Fibroblast of lung (primary cell): ENCODE data around the gene DOC2B. TPM values are rescaled to one million over a fixed set of nuclear protein-coding genes. Genes with fewer than 3 reads are reported as not detected.

Experiments
- DNase-seq, 2 donors: peaks; one replicate each; pipeline versions ENCODE4 v3.0.0 to v3.0.0-alpha.2; 2010; ENCODE audit warnings: low read depth in 2 of 2
- H2AFZ ChIP-seq: 2 replicates; pipeline ENCODE4 v1.5.1; 2012; ENCODE audit warnings: low read length, control low read depth, inconsistent platforms
- H3K27ac ChIP-seq: 2 replicates; pipeline ENCODE4 v1.5.1; 2011; ENCODE audit warnings: low read length, control low read depth; ENCODE audit not compliant: insufficient read depth
- H3K27me3 ChIP-seq: 2 replicates; pipeline ENCODE4 v1.5.1; 2011; ENCODE audit warnings: mild to moderate bottlenecking, low read length; ENCODE audit not compliant: control insufficient read depth, insufficient read depth
- H3K36me3 ChIP-seq: 2 replicates; pipeline ENCODE4 v1.5.1; 2011; ENCODE audit warnings: low read length; ENCODE audit not compliant: control insufficient read depth, insufficient read depth
- H3K4me1 ChIP-seq: 2 replicates; pipeline ENCODE4 v1.5.1; 2011; ENCODE audit warnings: low read length; ENCODE audit not compliant: control insufficient read depth, insufficient read depth; ENCODE audit errors: extremely low read depth
- H3K4me2 ChIP-seq: 2 replicates; pipeline ENCODE4 v1.5.1; 2011; ENCODE audit warnings: low read length, control low read depth; ENCODE audit not compliant: insufficient read depth; ENCODE audit errors: extremely low read depth
- H3K4me3 ChIP-seq, 4 experiments: fragments of 200-600 bp in 1 of 4; sonication (generic) in 1 of 4; replicated peaks in 1 of 4; 2 replicates each; pipeline ENCODE4 v1.5.1; 2011 to 2016; ENCODE audit warnings: low read length in 4 of 4, low read depth in 3 of 4, mild to moderate bottlenecking in 3 of 4, control low read depth in 2 of 4, inconsistent platforms in 1 of 4, mixed read lengths in 1 of 4; ENCODE audit not compliant: insufficient read depth in 1 of 4; ENCODE audit errors: control extremely low read depth in 1 of 4
- H3K79me2 ChIP-seq: 2 replicates; pipeline ENCODE4 v1.5.1; 2012; ENCODE audit warnings: mild to moderate bottlenecking, low read length, inconsistent platforms; ENCODE audit not compliant: control insufficient read depth, insufficient read depth
- H3K9ac ChIP-seq: 2 replicates; pipeline ENCODE4 v1.5.1; 2011; ENCODE audit warnings: mild to moderate bottlenecking, low read length, control low read depth; ENCODE audit not compliant: insufficient read depth
- H3K9me3 ChIP-seq: 2 replicates; pipeline ENCODE4 v1.5.1; 2012; ENCODE audit warnings: low read depth, low read length; ENCODE audit not compliant: control insufficient read depth, insufficient read depth
- H4K20me1 ChIP-seq: 2 replicates; pipeline ENCODE4 v1.5.1; 2011; ENCODE audit warnings: low read length; ENCODE audit not compliant: control insufficient read depth, insufficient read depth; ENCODE audit errors: extremely low read depth
- EZH2 ChIP-seq: IDR thresholded peaks from 2 replicates; pipeline ENCODE4 v1.5.1; 2012; ENCODE audit warnings: low read length, control low read depth, mild to moderate bottlenecking; ENCODE audit errors: missing control alignments
- polyA plus RNA-seq, 2 donors: library from polyadenylated mRNA; depleted of rRNA in 1 of 2; stranded (reverse) in 1 of 2; unstranded in 1 of 2; fragments of >200 nt; gene quantifications; 2 replicates each; pipeline ENCODE4 v1.2.1, GENCODE V29; 2011 to 2012; ENCODE audit warnings: missing spikeins in 1 of 2
- total RNA-seq: library from RNA; depleted of rRNA; stranded (reverse); fragments of >200 nt; gene quantifications from 2 replicates; pipeline ENCODE4 v1.2.1, GENCODE V29; 2014
- TF ChIP-seq, protein P1 (sequence below), 2 donors: IDR thresholded peaks in 1 of 2; conservative IDR thresholded peaks in 1 of 2; 1 replicate in 1 of 2; 2 replicates in 1 of 2; pipeline ENCODE4 v1.5.1; 2011 to 2012; ENCODE audit warnings: low read length in 2 of 2, control low read depth in 1 of 2, inconsistent platforms in 1 of 2, low read depth in 1 of 2, mild to moderate bottlenecking in 1 of 2

Gene DOC2B
- total and polyA plus RNA-seq, 2 donors (not counting 1 experiment from before 2014, with no cell fraction given): not detected

DNA sequence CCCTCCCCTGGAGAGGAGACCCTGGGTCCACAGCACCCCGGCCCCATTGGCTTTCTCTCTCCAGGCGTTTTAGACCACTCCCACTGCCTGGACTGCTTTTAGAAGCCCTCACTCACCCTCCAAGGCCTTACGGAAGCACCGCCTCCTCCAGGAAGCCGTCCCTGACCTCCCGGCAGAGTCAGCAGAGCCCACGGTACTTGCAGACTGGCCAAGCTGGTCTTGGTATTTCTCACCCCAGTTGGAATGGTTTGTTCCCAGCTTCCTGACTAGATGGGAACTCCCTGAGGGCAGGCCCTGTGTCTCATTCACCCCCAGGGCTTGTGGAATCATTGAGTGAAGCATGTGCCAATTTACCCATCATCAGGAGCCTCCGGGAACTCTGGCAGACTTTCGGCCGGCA lies 34.9 kb downstream of the DOC2B start:
- H3K4me1 ChIP-seq: no peaks in the 10 kb centered on the region
- H3K9ac ChIP-seq: no peak overlapping the region
- H4K20me1 ChIP-seq: no peaks in the 10 kb centered on the region
- DNase-seq: no peak
- H3K4me2 ChIP-seq: no peak overlapping the region
- H3K4me3 ChIP-seq: no peak overlapping the region
- H3K27me3 ChIP-seq: no peaks in the 10 kb centered on the region
- H3K9me3 ChIP-seq: no peaks in the 10 kb centered on the region
- no peak overlapping the region for H2AFZ ChIP-seq
- H3K27ac ChIP-seq: no peak overlapping the region
- TF ChIP-seq, protein P1, sequence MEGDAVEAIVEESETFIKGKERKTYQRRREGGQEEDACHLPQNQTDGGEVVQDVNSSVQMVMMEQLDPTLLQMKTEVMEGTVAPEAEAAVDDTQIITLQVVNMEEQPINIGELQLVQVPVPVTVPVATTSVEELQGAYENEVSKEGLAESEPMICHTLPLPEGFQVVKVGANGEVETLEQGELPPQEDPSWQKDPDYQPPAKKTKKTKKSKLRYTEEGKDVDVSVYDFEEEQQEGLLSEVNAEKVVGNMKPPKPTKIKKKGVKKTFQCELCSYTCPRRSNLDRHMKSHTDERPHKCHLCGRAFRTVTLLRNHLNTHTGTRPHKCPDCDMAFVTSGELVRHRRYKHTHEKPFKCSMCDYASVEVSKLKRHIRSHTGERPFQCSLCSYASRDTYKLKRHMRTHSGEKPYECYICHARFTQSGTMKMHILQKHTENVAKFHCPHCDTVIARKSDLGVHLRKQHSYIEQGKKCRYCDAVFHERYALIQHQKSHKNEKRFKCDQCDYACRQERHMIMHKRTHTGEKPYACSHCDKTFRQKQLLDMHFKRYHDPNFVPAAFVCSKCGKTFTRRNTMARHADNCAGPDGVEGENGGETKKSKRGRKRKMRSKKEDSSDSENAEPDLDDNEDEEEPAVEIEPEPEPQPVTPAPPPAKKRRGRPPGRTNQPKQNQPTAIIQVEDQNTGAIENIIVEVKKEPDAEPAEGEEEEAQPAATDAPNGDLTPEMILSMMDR (conservative IDR thresholded peaks at IDR 0.05 in 1 of 2, IDR thresholded peaks at IDR 0.05 in 1 of 2; ENCODE audit: low read depth in 1 of 2, low read length in 2 of 2): no peak
- no peak for TF ChIP-seq EZH2
- no peaks in the 10 kb centered on the region for H3K79me2 ChIP-seq
- no peaks in the 10 kb centered on the region for H3K36me3 ChIP-seq

DNA sequence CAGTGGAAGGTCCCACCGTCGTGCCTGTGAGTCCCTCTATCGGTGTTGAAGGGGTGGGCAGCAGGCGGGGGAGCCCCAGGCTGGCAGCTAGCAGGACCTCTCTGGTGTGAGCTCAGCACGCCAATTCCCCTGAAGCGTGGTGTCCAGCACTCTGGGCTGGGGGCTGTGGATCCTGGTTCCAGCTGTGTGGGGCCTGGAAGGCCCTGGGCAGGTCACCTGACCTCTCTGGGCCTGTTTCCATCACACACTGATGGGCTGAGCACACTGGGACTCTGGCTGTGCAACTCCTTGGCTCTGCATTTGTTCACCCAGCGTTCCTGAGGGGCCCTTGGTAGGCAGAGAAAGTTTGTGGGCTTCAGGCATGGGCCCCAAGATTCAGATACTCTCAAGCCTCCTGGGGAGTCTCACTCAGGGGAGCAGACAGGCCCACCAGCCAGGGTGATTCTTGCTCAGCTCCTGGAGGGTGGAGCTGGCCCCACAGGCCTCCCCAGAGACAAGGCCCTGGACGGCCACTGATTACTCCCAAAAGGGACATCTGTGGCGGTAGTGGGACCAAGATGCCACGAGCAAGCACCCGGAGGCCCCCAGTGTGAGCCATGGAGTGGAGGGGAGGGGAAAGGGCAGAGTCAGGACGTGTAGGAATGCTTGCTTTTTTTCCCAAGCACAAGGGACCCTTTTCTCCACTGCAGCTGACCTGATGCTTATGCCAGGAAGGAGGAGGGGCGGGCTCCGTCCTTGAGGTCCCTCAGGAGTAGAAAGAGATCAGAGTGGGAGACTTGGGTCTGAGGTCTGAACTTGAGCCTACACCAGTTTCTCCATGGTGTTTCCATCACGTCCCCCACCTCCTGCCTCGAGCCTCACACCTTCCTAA lies 35.5 kb downstream of the DOC2B start:
- Histone ChIP-seq H4K20me1 (no peaks in the 10 kb centered on the region), H3K4me3 (no peak overlapping the region), H2AFZ (no peak overlapping the region), H3K9me3 (no peaks in the 10 kb centered on the region), H3K4me2 (no peak overlapping the region), H3K27me3 (no peaks in the 10 kb centered on the region), H3K4me1 (no peaks in the 10 kb centered on the region), H3K27ac (no peak overlapping the region), H3K36me3 (no peaks in the 10 kb centered on the region), H3K9ac (no peak overlapping the region), H3K79me2 (no peaks in the 10 kb centered on the region)
- DNase-seq: no peak
- TF ChIP-seq EZH2: no peak
- TF ChIP-seq, protein P1 (conservative IDR thresholded peaks at IDR 0.05 in 1 of 2, IDR thresholded peaks at IDR 0.05 in 1 of 2; ENCODE audit: low read depth in 1 of 2, low read length in 2 of 2): no peak

DNA sequence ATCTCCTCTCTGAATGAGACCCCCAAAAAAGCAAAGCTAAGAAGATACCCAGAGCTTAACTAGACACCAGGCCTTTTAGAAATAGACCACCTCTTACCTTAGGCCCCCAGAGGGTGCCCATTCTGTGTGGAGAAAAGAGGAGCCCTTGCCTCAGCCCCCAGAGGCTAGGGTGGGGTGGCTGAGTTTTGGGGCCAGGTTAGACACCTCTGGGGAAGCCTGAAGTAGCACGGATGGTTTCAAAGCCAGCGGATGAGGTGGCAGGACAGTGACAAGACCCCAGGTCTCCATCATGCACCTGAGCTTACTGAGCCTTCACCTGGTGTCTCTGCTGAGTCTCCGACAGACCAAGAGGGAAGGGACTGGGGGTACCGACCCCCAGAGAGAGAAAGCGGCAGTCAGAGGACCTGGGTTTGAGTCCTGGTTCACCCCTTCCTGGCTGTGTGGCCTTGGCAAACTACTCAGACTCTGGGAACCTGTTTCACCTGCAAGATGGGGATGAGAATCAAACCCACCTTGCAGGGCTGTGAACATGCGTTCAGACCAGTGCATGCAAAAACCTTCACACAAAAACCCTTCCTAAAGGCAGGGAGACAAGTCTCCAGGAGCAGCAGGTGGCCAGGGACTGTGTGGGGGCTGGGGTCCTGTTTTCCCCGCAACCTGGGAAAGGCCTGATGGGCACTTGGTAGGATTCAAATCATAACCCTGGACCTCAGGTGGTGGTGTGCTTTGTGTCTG lies 36.3 kb downstream of the DOC2B start:
- H2AFZ ChIP-seq: no peak overlapping the region
- DNase-seq: no peak
- no peaks in the 10 kb centered on the region for H3K9me3 ChIP-seq
- no peak overlapping the region for H3K4me2 ChIP-seq
- no peaks in the 10 kb centered on the region for H3K4me1 ChIP-seq
- H3K27ac ChIP-seq: no peak overlapping the region
- H4K20me1 ChIP-seq: no peaks in the 10 kb centered on the region
- no peak overlapping the region for H3K4me3 ChIP-seq
- TF ChIP-seq, protein P1 (conservative IDR thresholded peaks at IDR 0.05 in 1 of 2, IDR thresholded peaks at IDR 0.05 in 1 of 2; ENCODE audit: low read depth in 1 of 2, low read length in 2 of 2): no peak
- no peaks in the 10 kb centered on the region for H3K27me3 ChIP-seq
- H3K36me3 ChIP-seq: no peaks in the 10 kb centered on the region
- no peaks in the 10 kb centered on the region for H3K79me2 ChIP-seq
- H3K9ac ChIP-seq: no peak overlapping the region
